ENCODE data around the gene IL17RE.
"Not testable (repeated sequence)": the region's sequence is repeated elsewhere in the genome, so short reads cannot be mapped to it uniquely, and the experiment has no call there.

IL17RE gene

GRCh38 chr3:9866639-9867038, 36.0 kb upstream of the IL17RE start:
- H3K9me3 ChIP-seq (ENCODE audit: control insufficient read depth, low read depth, low read length) = no peaks in the 10 kb centered on the region

DNA sequence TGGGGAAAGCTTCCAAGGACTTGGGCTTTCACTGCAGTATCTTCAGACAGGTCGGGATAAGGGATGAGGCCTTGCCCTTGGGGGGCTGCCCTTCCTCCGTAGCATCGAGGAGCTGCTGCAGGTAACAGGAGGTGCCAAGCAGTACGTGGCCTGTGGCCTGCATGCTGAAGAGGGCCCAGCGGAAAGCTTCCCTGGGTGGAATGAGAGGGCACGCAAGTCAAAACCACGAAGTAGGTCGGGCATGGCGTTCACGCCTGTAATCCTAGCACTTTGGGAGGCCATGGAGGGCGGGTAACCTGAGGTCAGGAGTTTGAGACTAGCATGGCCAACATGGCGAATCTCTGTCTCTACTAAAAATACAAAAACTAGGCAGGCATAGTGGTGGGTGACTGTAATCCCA, 35.5 kb upstream of the IL17RE start:
- no peaks in the 10 kb centered on the region for H3K36me3 ChIP-seq (ENCODE audit: control insufficient read depth, low read depth, low read length)
- H3K4me3 ChIP-seq (ENCODE audit: low read length) = no peak overlapping the region
- H3K9me3 ChIP-seq (ENCODE audit: control insufficient read depth, low read depth, low read length) = no peaks in the 10 kb centered on the region
- H3K27ac ChIP-seq (ENCODE audit: low read length) = no peak overlapping the region
- H3K4me1 ChIP-seq (ENCODE audit: control insufficient read depth, low read depth, low read length) = no peaks in the 10 kb centered on the region
- no peak overlapping the region for H3K9ac ChIP-seq (ENCODE audit: low read length)
- peaks cover 11% of the 10 kb centered on the region for H3K27me3 ChIP-seq (ENCODE audit: control insufficient read depth, insufficient read depth, low read length)

More at GRCh38 chr3:9866639-9867038, 36.0 kb upstream of the IL17RE start:
- H3K27ac ChIP-seq (ENCODE audit: low read length) = no peak overlapping the region
- H3K9ac ChIP-seq (ENCODE audit: low read length) = no peak overlapping the region
- H3K4me3 ChIP-seq (ENCODE audit: low read length) = no peak overlapping the region
- H3K36me3 ChIP-seq (ENCODE audit: control insufficient read depth, low read depth, low read length) = no peaks in the 10 kb centered on the region
- H3K4me1 ChIP-seq (ENCODE audit: control insufficient read depth, low read depth, low read length) = no peaks in the 10 kb centered on the region
- H3K27me3 ChIP-seq (ENCODE audit: control insufficient read depth, insufficient read depth, low read length) = peaks cover 16% of the 10 kb centered on the region

- H3K27ac ChIP-seq (ENCODE audit: low read length) = no peak overlapping the region
Measured at GRCh38 chr3:9869955-9870354, 32.7 kb upstream of the IL17RE start.

DNA sequence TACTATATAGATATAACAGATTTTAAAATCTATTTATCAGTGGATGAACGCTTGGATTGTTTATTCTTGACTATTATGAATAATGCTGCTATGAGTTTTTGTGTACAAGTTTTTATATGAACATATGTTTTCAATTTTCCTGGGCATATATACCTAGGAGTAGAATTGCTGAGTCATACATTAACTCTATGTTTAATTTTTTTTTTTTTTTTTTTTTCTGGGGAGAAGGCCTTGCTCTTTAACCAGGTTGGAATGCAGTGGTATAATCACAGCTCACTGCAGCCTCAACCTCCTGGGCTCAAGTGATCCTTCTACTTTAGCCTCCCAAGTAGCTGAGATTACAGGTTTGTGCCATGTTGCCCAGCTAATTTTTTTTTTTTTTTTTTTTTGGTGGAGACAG, 31.7 kb upstream of the IL17RE start:
- Histone ChIP-seq H3K36me3 (ENCODE audit: control insufficient read depth, low read depth, low read length) (no peaks in the 10 kb centered on the region), H3K4me1 (ENCODE audit: control insufficient read depth, low read depth, low read length) (no peaks in the 10 kb centered on the region), H3K27me3 (ENCODE audit: control insufficient read depth, insufficient read depth, low read length) (no peaks in the 10 kb centered on the region), H3K9ac (ENCODE audit: low read length) (no peak overlapping the region), H3K27ac (ENCODE audit: low read length) (no peak overlapping the region), H3K4me3 (ENCODE audit: low read length) (no peak overlapping the region), H3K9me3 (ENCODE audit: control insufficient read depth, low read depth, low read length) (no peaks in the 10 kb centered on the region)

More at GRCh38 chr3:9869955-9870354, 32.7 kb upstream of the IL17RE start:
- Histone ChIP-seq H3K9ac (ENCODE audit: low read length) (no peak overlapping the region), H3K9me3 (ENCODE audit: control insufficient read depth, low read depth, low read length) (no peaks in the 10 kb centered on the region), H3K36me3 (ENCODE audit: control insufficient read depth, low read depth, low read length) (no peaks in the 10 kb centered on the region), H3K4me3 (ENCODE audit: low read length) (no peak overlapping the region), H3K27me3 (ENCODE audit: control insufficient read depth, insufficient read depth, low read length) (no peaks in the 10 kb centered on the region), H3K4me1 (ENCODE audit: control insufficient read depth, low read depth, low read length) (no peaks in the 10 kb centered on the region)

DNA sequence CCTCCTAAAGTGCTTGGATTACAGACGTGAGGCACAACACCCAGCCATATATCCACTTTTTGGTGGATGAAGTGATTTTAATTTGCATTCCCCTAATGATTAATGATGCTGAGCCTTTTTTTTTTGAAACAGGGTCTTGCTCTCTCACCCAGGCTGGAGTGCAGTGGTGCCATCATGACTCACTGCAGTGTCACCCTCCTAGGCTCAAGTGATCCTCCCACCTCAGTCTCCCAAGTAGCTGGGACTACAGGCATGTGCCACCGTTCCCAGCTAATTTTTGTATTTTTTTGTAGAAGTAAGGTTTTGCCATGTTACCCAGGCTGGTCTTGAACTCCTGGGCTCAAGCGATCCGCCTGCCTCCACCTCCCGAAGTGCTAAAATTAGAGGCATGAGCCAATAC, 30.6 kb upstream of the IL17RE start:
- not testable (repeated sequence) for H3K27ac ChIP-seq (ENCODE audit: low read length); H3K9ac ChIP-seq (ENCODE audit: low read length); H3K27me3 ChIP-seq (ENCODE audit: control insufficient read depth, insufficient read depth, low read length); H3K4me1 ChIP-seq (ENCODE audit: control insufficient read depth, low read depth, low read length); H3K9me3 ChIP-seq (ENCODE audit: control insufficient read depth, low read depth, low read length); H3K4me3 ChIP-seq (ENCODE audit: low read length); H3K36me3 ChIP-seq (ENCODE audit: control insufficient read depth, low read depth, low read length)

- Histone ChIP-seq H3K9ac (ENCODE audit: low read length) (no peak overlapping the region), H3K27ac (ENCODE audit: low read length) (no peak overlapping the region), H3K27me3 (ENCODE audit: control insufficient read depth, insufficient read depth, low read length) (no peaks in the 10 kb centered on the region), H3K36me3 (ENCODE audit: control insufficient read depth, low read depth, low read length) (no peaks in the 10 kb centered on the region), H3K9me3 (ENCODE audit: control insufficient read depth, low read depth, low read length) (no peaks in the 10 kb centered on the region), H3K4me1 (ENCODE audit: control insufficient read depth, low read depth, low read length) (no peaks in the 10 kb centered on the region), H3K4me3 (ENCODE audit: low read length) (no peak overlapping the region)
Measured at GRCh38 chr3:9875448-9875847, 27.2 kb upstream of the IL17RE start.

- not testable (repeated sequence) for H3K4me3 ChIP-seq (ENCODE audit: low read length); H3K27ac ChIP-seq (ENCODE audit: low read length); H3K36me3 ChIP-seq (ENCODE audit: control insufficient read depth, low read depth, low read length); H3K27me3 ChIP-seq (ENCODE audit: control insufficient read depth, insufficient read depth, low read length); H3K9ac ChIP-seq (ENCODE audit: low read length); H3K9me3 ChIP-seq (ENCODE audit: control insufficient read depth, low read depth, low read length); H3K4me1 ChIP-seq (ENCODE audit: control insufficient read depth, low read depth, low read length)
Measured at GRCh38 chr3:9876255-9876654, 26.4 kb upstream of the IL17RE start.

GRCh38 chr3:9876991-9877390, 25.7 kb upstream of the IL17RE start:
- Histone ChIP-seq H3K4me3 (ENCODE audit: low read length) (no peak overlapping the region), H3K9ac (ENCODE audit: low read length) (no peak overlapping the region), H3K36me3 (ENCODE audit: control insufficient read depth, low read depth, low read length) (no peaks in the 10 kb centered on the region)

GRCh38 chr3:9878700-9879099, 23.9 kb upstream of the IL17RE start:
- no peaks in the 10 kb centered on the region for H3K27me3 ChIP-seq (ENCODE audit: control insufficient read depth, insufficient read depth, low read length)
- no peak overlapping the region for H3K9ac ChIP-seq (ENCODE audit: low read length)
- no peaks in the 10 kb centered on the region for H3K4me1 ChIP-seq (ENCODE audit: control insufficient read depth, low read depth, low read length)
- no peak overlapping the region for H3K4me3 ChIP-seq (ENCODE audit: low read length)
- H3K9me3 ChIP-seq (ENCODE audit: control insufficient read depth, low read depth, low read length) = no peaks in the 10 kb centered on the region
- H3K27ac ChIP-seq (ENCODE audit: low read length) = no peak overlapping the region
- H3K36me3 ChIP-seq (ENCODE audit: control insufficient read depth, low read depth, low read length) = no peaks in the 10 kb centered on the region

More at GRCh38 chr3:9876991-9877390, 25.7 kb upstream of the IL17RE start:
- Histone ChIP-seq H3K4me1 (ENCODE audit: control insufficient read depth, low read depth, low read length) (no peaks in the 10 kb centered on the region), H3K27me3 (ENCODE audit: control insufficient read depth, insufficient read depth, low read length) (no peaks in the 10 kb centered on the region), H3K27ac (ENCODE audit: low read length) (no peak overlapping the region), H3K9me3 (ENCODE audit: control insufficient read depth, low read depth, low read length) (no peaks in the 10 kb centered on the region)

DNA sequence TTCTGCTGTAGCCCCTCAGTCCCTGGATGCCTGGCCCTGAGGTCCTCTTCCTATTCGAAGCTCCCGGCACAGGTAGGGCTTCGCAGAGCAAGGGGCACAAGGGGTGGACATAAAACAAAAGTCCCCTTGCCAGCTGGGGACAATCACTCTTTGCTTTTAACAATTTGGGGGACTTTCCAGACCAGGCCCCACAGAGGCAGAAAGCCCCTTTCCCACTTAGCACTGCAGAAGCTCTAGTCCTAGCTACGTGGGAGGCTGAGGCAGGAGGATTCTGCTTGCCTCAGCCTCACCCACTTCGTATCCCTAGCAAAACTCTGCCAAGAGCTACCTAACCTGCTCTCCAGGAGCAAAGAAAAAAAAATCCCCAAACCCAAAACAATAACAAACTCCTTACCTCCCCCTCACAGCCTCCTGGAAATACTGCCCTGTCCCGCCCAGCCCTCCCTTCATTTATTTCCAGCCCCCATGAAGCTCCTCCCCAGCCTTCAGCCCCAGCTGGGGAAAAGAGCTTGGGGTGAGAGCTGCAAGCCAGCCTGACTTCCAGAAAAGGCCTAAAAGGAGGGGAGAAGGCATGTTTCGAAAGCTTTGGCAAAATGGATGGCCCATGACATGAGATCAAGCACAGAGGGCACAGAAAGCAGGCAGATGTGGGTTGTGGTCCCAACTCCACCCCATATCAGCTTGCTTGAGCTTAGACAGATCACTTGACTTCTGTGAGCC, 22.7 kb upstream of the IL17RE start, which contains the start of gene CIDEC:
Gene CIDEC, minus strand, starts transcription at position 424 of the 720 bp plus-strand sequence. CDS start 1,767 bp downstream, outside the sequence.
- Histone ChIP-seq H3K36me3 (ENCODE audit: control insufficient read depth, low read depth, low read length) (no peaks in the 10 kb centered on the region), H3K27ac (ENCODE audit: low read length) (no peak within 1 kb of the TSS), H3K9ac (ENCODE audit: low read length) (no peak within 1 kb of the TSS), H3K4me3 (ENCODE audit: low read length) (no peak within 1 kb of the TSS), H3K27me3 (ENCODE audit: control insufficient read depth, insufficient read depth, low read length) (no peaks in the 10 kb centered on the region), H3K9me3 (ENCODE audit: control insufficient read depth, low read depth, low read length) (no peaks in the 10 kb centered on the region), H3K4me1 (ENCODE audit: control insufficient read depth, low read depth, low read length) (no peaks in the 10 kb centered on the region)

GRCh38 chr3:9881441-9881840, 21.2 kb upstream of the IL17RE start:
- Histone ChIP-seq H3K36me3 (ENCODE audit: control insufficient read depth, low read depth, low read length) (no peaks in the 10 kb centered on the region), H3K4me1 (ENCODE audit: control insufficient read depth, low read depth, low read length) (no peaks in the 10 kb centered on the region), H3K9ac (ENCODE audit: low read length) (no peak overlapping the region)

More at GRCh38 chr3:9881441-9881840, 21.2 kb upstream of the IL17RE start:
- Histone ChIP-seq H3K4me3 (ENCODE audit: low read length) (no peak overlapping the region), H3K27ac (ENCODE audit: low read length) (no peak overlapping the region), H3K27me3 (ENCODE audit: control insufficient read depth, insufficient read depth, low read length) (no peaks in the 10 kb centered on the region), H3K9me3 (ENCODE audit: control insufficient read depth, low read depth, low read length) (no peaks in the 10 kb centered on the region)

Data from iPS-18a (cell line).